PC-3 (cell line): ENCODE measurements around the gene IKZF1.

ENCODE experiments used
- CTCF ChIP-seq: fragments of 300-600 bp; sonication (generic); conservative IDR thresholded peaks from 2 replicates; pipeline ENCODE4 v1.5.1; 2017; ENCODE audit warnings: antibody characterized with exemption, low read depth, mild to moderate bottlenecking, low read length
- EZH2 ChIP-seq: fragments of 300-600 bp; sonication (generic); IDR thresholded peaks from one replicate; pipeline ENCODE4 v1.6.1; 2017; ENCODE audit warnings: antibody characterized with exemption, mild to moderate bottlenecking, low read length; ENCODE audit not compliant: unreplicated experiment
- EZH2phosphoT487 ChIP-seq: fragments of 300-600 bp; sonication (generic); IDR thresholded peaks from 2 replicates; pipeline ENCODE4 v1.6.1; 2018; ENCODE audit warnings: mild to moderate bottlenecking, antibody characterized with exemption, low read length, borderline replicate concordance

GRCh38 chr7:50332241-50333165 is 28.0 kb downstream of the IKZF1 start:
- no peak for TF ChIP-seq CTCF
- TF ChIP-seq EZH2: no peak
- no peak for TF ChIP-seq EZH2phosphoT487
